Vagina (tissue), 2 donors: ENCODE data around the gene KRTAP12-1. TPM values are rescaled to one million over a fixed set of nuclear protein-coding genes. Genes with fewer than 3 reads are reported as not detected.

Experiments used
- DNase-seq, 2 donors: peaks; one replicate each; pipeline ENCODE4 v3.0.0-alpha.2; 2017; ENCODE audit errors: extremely low spot score in 2 of 2
- H3K27ac ChIP-seq: fragments of 200-600 bp; sonication (generic); one replicate; pipeline ENCODE4 v1.5.1; 2019
- H3K27me3 ChIP-seq: fragments of 200-600 bp; sonication (generic); one replicate; pipeline ENCODE4 v1.5.1; 2019
- H3K36me3 ChIP-seq, 2 donors: fragments of 200-600 bp; sonication (generic); one replicate each; pipeline ENCODE4 v1.5.1; 2017 to 2019
- H3K4me1 ChIP-seq: fragments of 200-600 bp; sonication (generic); one replicate; pipeline ENCODE4 v1.5.1; 2019
- H3K4me3 ChIP-seq, 2 donors: fragments of 200-600 bp; sonication (generic); 1 replicate in 1 of 2; 2 replicates in 1 of 2; pipeline ENCODE4 v1.5.1; 2016 to 2019
- H3K9me3 ChIP-seq: fragments of 200-600 bp; sonication (generic); one replicate; pipeline ENCODE4 v1.5.1; 2019
- CTCF ChIP-seq, 3 experiments: fragments of 450-650 bp in 2 of 3; fragments of 200-600 bp in 1 of 3; sonication (generic) in 1 of 3; IDR thresholded peaks; one replicate each; pipeline ENCODE4 v1.5.1; 2017 to 2019; ENCODE audit warnings: antibody characterized with exemption in 3 of 3, mild to moderate bottlenecking in 2 of 3, moderate library complexity in 2 of 3
- POLR2A ChIP-seq, 2 donors: fragments of 450-650 bp; IDR thresholded peaks; one replicate each; pipeline ENCODE4 v1.6.1; 2017; ENCODE audit warnings: antibody characterized with exemption in 2 of 2, mild to moderate bottlenecking in 2 of 2, moderate library complexity in 2 of 2
- POLR2AphosphoS5 ChIP-seq, 2 donors: sonication (generic); formaldehyde crosslinking; IDR thresholded peaks; one replicate each; pipeline ENCODE4 v1.9.0; 2017; ENCODE audit warnings: antibody characterized with exemption in 2 of 2, mild to moderate bottlenecking in 2 of 2, low read depth in 1 of 2; ENCODE audit not compliant: insufficient read depth in 1 of 2
- intact Hi-C: fragments of 100-400 bp; cut with DNase I; formaldehyde crosslinking; loops from one replicate; pipeline ENCODE4 v1.15.1; 2023
- total RNA-seq: library from RNA; depleted of rRNA; stranded (reverse); fragments of >200 nt; gene quantifications from one replicate; pipeline ENCODE4 v1.2.3, GENCODE V29; 2016

KRTAP12-1 gene
- total RNA-seq, 1 donor from 2014 or later, result not detected

- peaks cover under 1% of the 10 kb centered on the region for H3K4me1 ChIP-seq
- no peak for DNase-seq
- H3K9me3 ChIP-seq, result no peaks in the 10 kb centered on the region
- H3K36me3 ChIP-seq, result no peaks in the 10 kb centered on the region
- intact Hi-C loops, result no loop called here
- no peak overlapping the region for H3K27ac ChIP-seq
- TF ChIP-seq POLR2AphosphoS5 (IDR thresholded peaks at IDR 0.05; ENCODE audit: insufficient read depth in 1 of 2, low read depth in 1 of 2) (no peak), POLR2A (IDR thresholded peaks at IDR 0.05) (no peak), CTCF (IDR thresholded peaks at IDR 0.05) (no peak)
- no peak overlapping the region for H3K4me3 ChIP-seq
- no peaks in the 10 kb centered on the region for H3K27me3 ChIP-seq
Observed at GRCh38 chr21:44718093-44718492, 36.1 kb upstream of the KRTAP12-1 start.

GRCh38 chr21:44716984-44717383 is 35.0 kb upstream of the KRTAP12-1 start:
- DNase-seq, result no peak
- no peaks in the 10 kb centered on the region for H3K27me3 ChIP-seq
- no peak overlapping the region for H3K4me3 ChIP-seq
- no peak for TF ChIP-seq POLR2AphosphoS5 (IDR thresholded peaks at IDR 0.05; ENCODE audit: insufficient read depth in 1 of 2, low read depth in 1 of 2)
- no peak for TF ChIP-seq CTCF (IDR thresholded peaks at IDR 0.05)
- no peak for TF ChIP-seq POLR2A (IDR thresholded peaks at IDR 0.05)
- no peak overlapping the region for H3K27ac ChIP-seq
- no peaks in the 10 kb centered on the region for H3K4me1 ChIP-seq
- H3K36me3 ChIP-seq, result no peaks in the 10 kb centered on the region
- intact Hi-C loops, result no loop called here
- H3K9me3 ChIP-seq, result no peaks in the 10 kb centered on the region

- DNase-seq, result peak in 1 of 2 donors; percentile 40
- Histone ChIP-seq H3K4me1 (peaks cover 17% of the 10 kb centered on the region), H3K4me3 (no peak overlapping the region), H3K36me3 (no peaks in the 10 kb centered on the region), H3K9me3 (no peaks in the 10 kb centered on the region), H3K27me3 (no peaks in the 10 kb centered on the region), H3K27ac (no peak overlapping the region)
- intact Hi-C loops, result no loop called here
- TF ChIP-seq POLR2A (IDR thresholded peaks at IDR 0.05) (no peak), POLR2AphosphoS5 (IDR thresholded peaks at IDR 0.05; ENCODE audit: insufficient read depth in 1 of 2, low read depth in 1 of 2) (no peak), CTCF (IDR thresholded peaks at IDR 0.05) (no peak)
Observed at GRCh38 chr21:44714905-44715304, 32.9 kb upstream of the KRTAP12-1 start.

GRCh38 chr21:44713846-44714245 is 31.9 kb upstream of the KRTAP12-1 start:
- Histone ChIP-seq H3K27ac (no peak overlapping the region), H3K27me3 (peaks cover 5% of the 10 kb centered on the region), H3K36me3 (no peaks in the 10 kb centered on the region), H3K4me1 (peaks cover 28% of the 10 kb centered on the region), H3K9me3 (no peaks in the 10 kb centered on the region), H3K4me3 (no peak overlapping the region)
- intact Hi-C loops, result no loop called here
- DNase-seq, result peak in 1 of 2 donors; percentile 70
- TF ChIP-seq CTCF (IDR thresholded peaks at IDR 0.05), result no peak
- TF ChIP-seq POLR2AphosphoS5 (IDR thresholded peaks at IDR 0.05; ENCODE audit: insufficient read depth in 1 of 2, low read depth in 1 of 2), result no peak

GRCh38 chr21:44713130-44713529 is 31.2 kb upstream of the KRTAP12-1 start:
- DNase-seq, result peak in 1 of 2 donors; percentile 58
- Histone ChIP-seq H3K36me3 (no peaks in the 10 kb centered on the region), H3K27me3 (peaks cover 5% of the 10 kb centered on the region), H3K27ac (no peak overlapping the region), H3K4me3 (no peak overlapping the region), H3K4me1 (peaks cover 28% of the 10 kb centered on the region), H3K9me3 (no peaks in the 10 kb centered on the region)
- no peak for TF ChIP-seq POLR2AphosphoS5 (IDR thresholded peaks at IDR 0.05; ENCODE audit: insufficient read depth in 1 of 2, low read depth in 1 of 2)
- no peak for TF ChIP-seq POLR2A (IDR thresholded peaks at IDR 0.05)
- no peak for TF ChIP-seq CTCF (IDR thresholded peaks at IDR 0.05)
- intact Hi-C loops, result no loop called here
